ENCODE measurements around the gene PIAS2. TPM values are rescaled to one million over a fixed set of nuclear protein-coding genes. Genes with fewer than 3 reads are reported as not detected.

PIAS2 gene
- total RNA-seq, 4 donors from 2014 or later = 18.1 to 26.9 (median 25.4) TPM

GRCh38 chr18:46787674-46788073 is 129.6 kb downstream of the PIAS2 start:
- Histone ChIP-seq H3K36me3 (no peaks in the 10 kb centered on the region), H3K9me3 (peaks cover 0 to 14% (median 0%) of the 10 kb centered on the region in 4 donors), H3K4me3 (no peak overlapping the region), H3K4me1 (no peaks in the 10 kb centered on the region), H3K27me3 (no peaks in the 10 kb centered on the region), H3K27ac (replicated peaks in 1 of 4) (no peak overlapping the region)
- intact Hi-C loops (cut with DNase I) = no loop called here
- DNase-seq (ENCODE audit: extremely low spot score) = no peak
- 85% methylated on average over 3 of the region's 3 CpGs for WGBS
- TF ChIP-seq EP300 (IDR thresholded peaks at IDR 0.05) (no peak), POLR2A (IDR thresholded peaks at IDR 0.05; ENCODE audit: low read depth) (no peak), POLR2AphosphoS5 (IDR thresholded peaks at IDR 0.05) (no peak), CTCF (IDR thresholded peaks at IDR 0.05) (no peak)

- H3K36me3 ChIP-seq = no peaks in the 10 kb centered on the region
- no peak overlapping the region for H3K4me3 ChIP-seq
- peaks cover 0 to 10% (median 0%) of the 10 kb centered on the region in 4 donors for H3K4me1 ChIP-seq
- DNase-seq (ENCODE audit: extremely low spot score) = no peak
- no peak for TF ChIP-seq CTCF (IDR thresholded peaks at IDR 0.05)
- TF ChIP-seq EP300 (IDR thresholded peaks at IDR 0.05) = no peak
- no peak for TF ChIP-seq POLR2AphosphoS5 (IDR thresholded peaks at IDR 0.05)
- no peak for TF ChIP-seq POLR2A (IDR thresholded peaks at IDR 0.05; ENCODE audit: low read depth)
- H3K27me3 ChIP-seq = peaks cover 0 to 14% (median 0%) of the 10 kb centered on the region in 4 donors
- 56% methylated on average over 5 of the region's 5 CpGs for WGBS
- intact Hi-C loops (cut with DNase I) = no loop called here
- H3K27ac ChIP-seq (replicated peaks in 1 of 4) = no peak overlapping the region
- no peaks in the 10 kb centered on the region for H3K9me3 ChIP-seq
Observed at GRCh38 chr18:46772357-46772756, 144.9 kb downstream of the PIAS2 start.

GRCh38 chr18:46771141-46771540 is 146.2 kb downstream of the PIAS2 start:
- intact Hi-C loops (cut with DNase I) = no loop called here
- WGBS = 47% methylated on average over 3 of the region's 3 CpGs
- no peaks in the 10 kb centered on the region for H3K36me3 ChIP-seq
- H3K4me3 ChIP-seq = no peak overlapping the region
- H3K27ac ChIP-seq (replicated peaks in 1 of 4) = no peak overlapping the region
- H3K9me3 ChIP-seq = no peaks in the 10 kb centered on the region
- peaks cover 0 to 10% (median 0%) of the 10 kb centered on the region in 4 donors for H3K4me1 ChIP-seq
- no peak for DNase-seq (ENCODE audit: extremely low spot score)
- H3K27me3 ChIP-seq = peaks cover 0 to 14% (median 0%) of the 10 kb centered on the region in 4 donors
- TF ChIP-seq EP300 (IDR thresholded peaks at IDR 0.05) (no peak), CTCF (IDR thresholded peaks at IDR 0.05) (no peak), POLR2A (IDR thresholded peaks at IDR 0.05; ENCODE audit: low read depth) (no peak), POLR2AphosphoS5 (IDR thresholded peaks at IDR 0.05) (no peak)

GRCh38 chr18:46770708-46771107 is 146.6 kb downstream of the PIAS2 start:
- no peak for DNase-seq (ENCODE audit: extremely low spot score)
- no peak overlapping the region for H3K4me3 ChIP-seq
- no peak for TF ChIP-seq POLR2AphosphoS5 (IDR thresholded peaks at IDR 0.05)
- no peak for TF ChIP-seq EP300 (IDR thresholded peaks at IDR 0.05)
- no peak for TF ChIP-seq CTCF (IDR thresholded peaks at IDR 0.05)
- TF ChIP-seq POLR2A (IDR thresholded peaks at IDR 0.05; ENCODE audit: low read depth) = no peak
- intact Hi-C loops (cut with DNase I) = no loop called here
- no peaks in the 10 kb centered on the region for H3K36me3 ChIP-seq
- H3K27me3 ChIP-seq = peaks cover 0 to 14% (median 0%) of the 10 kb centered on the region in 4 donors
- peaks cover 0 to 10% (median 0%) of the 10 kb centered on the region in 4 donors for H3K4me1 ChIP-seq
- no peak overlapping the region for H3K27ac ChIP-seq (replicated peaks in 1 of 4)
- no peaks in the 10 kb centered on the region for H3K9me3 ChIP-seq
- 88% methylated on average over 2 of the region's 2 CpGs for WGBS
